Peyer's patch (tissue), 4 donors: ENCODE results near the gene CTBS.

Experiments used
- CTCF ChIP-seq, 6 experiments: fragments of 450-650 bp in 4 of 6; fragments of 200-600 bp in 2 of 6; sonication (generic) in 1 of 6; IDR thresholded peaks; one replicate each; pipeline ENCODE4 v1.5.1; 2017 to 2019; ENCODE audit warnings: antibody characterized with exemption in 6 of 6, mild to moderate bottlenecking in 3 of 6, moderate library complexity in 1 of 6
- POLR2A ChIP-seq, 2 donors: fragments of 450-650 bp; IDR thresholded peaks; one replicate each; pipeline ENCODE4 v1.5.1; 2017; ENCODE audit warnings: antibody characterized with exemption in 2 of 2, mild to moderate bottlenecking in 2 of 2, moderate library complexity in 2 of 2

- TF ChIP-seq CTCF (IDR thresholded peaks at IDR 0.05): no peak
- TF ChIP-seq POLR2A (IDR thresholded peaks at IDR 0.05): no peak
Measured at GRCh38 chr1:84581648-84582047, 7.4 kb upstream of the CTBS start.
